ENCODE results near the gene GFOD2. TPM values are rescaled to one million over a fixed set of nuclear protein-coding genes. Genes with fewer than 3 reads are reported as not detected.

The GFOD2 gene
- total and polyA plus RNA-seq, 2 of the 13 experiments (the other 11 are each of a cell fraction or from before 2014, with no cell fraction given), result 11.1 to 17.2 TPM

DNA sequence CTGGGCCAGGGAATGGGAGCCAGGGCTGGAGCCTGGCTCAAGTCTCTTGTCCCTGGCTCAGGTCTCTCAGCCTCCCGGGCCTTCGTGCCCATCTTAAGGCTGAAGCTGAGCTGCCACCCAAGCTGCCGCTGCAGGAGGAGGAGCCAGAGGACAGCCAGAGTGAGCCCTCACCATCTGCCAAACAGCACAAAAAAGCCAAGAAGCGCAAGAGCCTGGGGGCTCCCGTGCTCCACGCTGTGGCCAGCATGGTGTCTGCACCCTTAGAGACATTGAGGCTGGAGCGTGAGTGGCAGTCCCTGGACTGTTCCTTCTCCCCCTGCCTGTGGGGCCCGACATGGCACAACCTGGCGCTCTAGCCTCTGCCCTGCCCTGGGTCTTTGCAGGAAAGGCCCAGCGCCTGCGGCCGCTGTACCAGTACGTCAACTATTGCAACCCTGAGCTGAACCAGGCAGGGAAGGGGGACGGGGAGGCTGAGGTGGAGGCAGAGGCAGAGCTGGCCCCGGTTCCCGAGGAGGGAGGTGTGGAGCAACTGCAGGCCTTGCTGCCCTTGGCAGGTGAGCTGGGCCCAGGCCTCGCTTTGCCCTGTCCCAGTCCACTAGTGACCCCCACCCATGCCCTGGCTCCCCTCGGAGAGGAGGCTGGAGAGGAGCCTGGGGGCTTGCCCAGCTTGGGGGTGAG lies 51.2 kb downstream of the GFOD2 start (continued):
- TF ChIP-seq ARID4A (CRISPR knock-in tag; IDR thresholded peaks at IDR 0.05; ENCODE audit: borderline replicate concordance) (peak; percentile 87), REL (CRISPR knock-in tag; conservative IDR thresholded peaks at IDR 0.05) (no peak), ZNF230 (CRISPR knock-in tag; IDR thresholded peaks at IDR 0.05) (peak; percentile 89), KDM3A (CRISPR knock-in tag; IDR thresholded peaks at IDR 0.05; ENCODE audit: low read depth) (peak; percentile 60; the same call in 1 of the 2 replicates), TCF12 (IDR thresholded peaks at IDR 0.05) (no peak), TCF12 (CRISPR knock-in tag; IDR thresholded peaks at IDR 0.05) (no peak), ETV5 (CRISPR knock-in tag; IDR thresholded peaks at IDR 0.05; ENCODE audit: borderline replicate concordance) (peak; percentile 67), ZBTB1 (CRISPR knock-in tag; IDR thresholded peaks at IDR 0.05; ENCODE audit: borderline replicate concordance) (no peak), TAF1 (CRISPR knock-in tag; IDR thresholded peaks at IDR 0.05) (no peak; the same call in 1 of the 2 replicates), E2F1 (CRISPR knock-in tag; IDR thresholded peaks at IDR 0.05) (no peak), ZNF550 (CRISPR knock-in tag; IDR thresholded peaks at IDR 0.05; ENCODE audit: borderline replicate concordance) (peak; percentile 68; the same call in 1 of the 2 replicates), ZNF549 (CRISPR knock-in tag; IDR thresholded peaks at IDR 0.05) (no peak), SRSF4 (IDR thresholded peaks at IDR 0.05; ENCODE audit: low read depth, low read length, poor library complexity, severe bottlenecking) (no peak), REPIN1 (CRISPR knock-in tag; IDR thresholded peaks at IDR 0.05; ENCODE audit: borderline replicate concordance, low read depth) (peak; percentile 86; the same call in 1 of the 2 replicates), ZNF629 (CRISPR knock-in tag; conservative IDR thresholded peaks at IDR 0.05) (0 out of 2 replicates have a peak, but pooled peaks have one; percentile 27), ZNF75D (CRISPR knock-in tag; IDR thresholded peaks at IDR 0.05; ENCODE audit: borderline replicate concordance) (no peak), ZNF329 (CRISPR knock-in tag; IDR thresholded peaks at IDR 0.05; ENCODE audit: low read depth) (no peak; the same call in 1 of the 2 replicates), REXO4 (CRISPR knock-in tag; IDR thresholded peaks at IDR 0.05; ENCODE audit: borderline replicate concordance) (no peak), ZNF430 (CRISPR knock-in tag; IDR thresholded peaks at IDR 0.05) (no peak)
- TF ChIP-seq, protein P1, sequence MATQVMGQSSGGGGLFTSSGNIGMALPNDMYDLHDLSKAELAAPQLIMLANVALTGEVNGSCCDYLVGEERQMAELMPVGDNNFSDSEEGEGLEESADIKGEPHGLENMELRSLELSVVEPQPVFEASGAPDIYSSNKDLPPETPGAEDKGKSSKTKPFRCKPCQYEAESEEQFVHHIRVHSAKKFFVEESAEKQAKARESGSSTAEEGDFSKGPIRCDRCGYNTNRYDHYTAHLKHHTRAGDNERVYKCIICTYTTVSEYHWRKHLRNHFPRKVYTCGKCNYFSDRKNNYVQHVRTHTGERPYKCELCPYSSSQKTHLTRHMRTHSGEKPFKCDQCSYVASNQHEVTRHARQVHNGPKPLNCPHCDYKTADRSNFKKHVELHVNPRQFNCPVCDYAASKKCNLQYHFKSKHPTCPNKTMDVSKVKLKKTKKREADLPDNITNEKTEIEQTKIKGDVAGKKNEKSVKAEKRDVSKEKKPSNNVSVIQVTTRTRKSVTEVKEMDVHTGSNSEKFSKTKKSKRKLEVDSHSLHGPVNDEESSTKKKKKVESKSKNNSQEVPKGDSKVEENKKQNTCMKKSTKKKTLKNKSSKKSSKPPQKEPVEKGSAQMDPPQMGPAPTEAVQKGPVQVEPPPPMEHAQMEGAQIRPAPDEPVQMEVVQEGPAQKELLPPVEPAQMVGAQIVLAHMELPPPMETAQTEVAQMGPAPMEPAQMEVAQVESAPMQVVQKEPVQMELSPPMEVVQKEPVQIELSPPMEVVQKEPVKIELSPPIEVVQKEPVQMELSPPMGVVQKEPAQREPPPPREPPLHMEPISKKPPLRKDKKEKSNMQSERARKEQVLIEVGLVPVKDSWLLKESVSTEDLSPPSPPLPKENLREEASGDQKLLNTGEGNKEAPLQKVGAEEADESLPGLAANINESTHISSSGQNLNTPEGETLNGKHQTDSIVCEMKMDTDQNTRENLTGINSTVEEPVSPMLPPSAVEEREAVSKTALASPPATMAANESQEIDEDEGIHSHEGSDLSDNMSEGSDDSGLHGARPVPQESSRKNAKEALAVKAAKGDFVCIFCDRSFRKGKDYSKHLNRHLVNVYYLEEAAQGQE (IDR thresholded peaks at IDR 0.05; ENCODE audit: borderline replicate concordance in 1 of 2, low read depth in 1 of 2, low read length in 2 of 2), result no peak; a peak in 1 of 4 replicates
